Activated CD4-positive, alpha-beta memory T cell treated with anti-CD3 and anti-CD28 coated beads for 36 hours (primary cell): ENCODE results near the gene NEK4. TPM values are rescaled to one million over a fixed set of nuclear protein-coding genes. Genes with fewer than 3 reads are reported as not detected.
"Not testable (repeated sequence)": the region's sequence is repeated elsewhere in the genome, so short reads cannot be mapped to it uniquely, and the experiment has no call there.

Experiments
- CTCF ChIA-PET: fragments of 350-600 bp; sonication (Branson Sonifier 250); formaldehyde crosslinking; loops from one replicate; lab custom pipeline; 2021; ENCODE audit warnings: antibody characterized with exemption, inconsistent platforms; lab: Charles Lee
- POLR2A ChIA-PET: fragments of 350-600 bp; sonication (Branson Sonifier 250); formaldehyde crosslinking; loops from one replicate; lab custom pipeline; 2021; ENCODE audit warnings: antibody characterized with exemption; lab: Charles Lee
- DNase-seq: peaks from one replicate; pipeline ENCODE4 v3.0.0-alpha.2; 2020
- H3K27ac Mint-ChIP-seq: one replicate; pipeline ENCODE4 v1.8.0; 2021; ENCODE audit warnings: mixed read lengths
- H3K27me3 Mint-ChIP-seq: one replicate; pipeline ENCODE4 v1.8.0; 2021; ENCODE audit warnings: mixed read lengths
- H3K36me3 Mint-ChIP-seq: one replicate; pipeline ENCODE4 v1.8.0; 2021; ENCODE audit warnings: mixed read lengths
- H3K4me1 Mint-ChIP-seq: one replicate; pipeline ENCODE4 v1.8.0; 2021; ENCODE audit warnings: low read depth, mixed read lengths
- H3K4me3 Mint-ChIP-seq: one replicate; pipeline ENCODE4 v1.8.0; 2021; ENCODE audit warnings: mild to moderate bottlenecking, mixed read lengths
- H3K9me3 Mint-ChIP-seq: one replicate; pipeline ENCODE4 v1.8.0; 2021; ENCODE audit warnings: mixed read lengths
- intact Hi-C: fragments of 100-400 bp; cut with micrococcal nuclease; formaldehyde crosslinking; loops from one replicate; pipeline ENCODE4 v1.15.1; 2023
- total RNA-seq, 2 experiments: library from RNA; stranded (reverse); gene quantifications; one replicate each; pipeline ENCODE4 v1.2.3, GENCODE V29; 2021

NEK4 gene
- total RNA-seq, 2 experiments from 2014 or later, result 16.9 to 21.7 TPM

DNA sequence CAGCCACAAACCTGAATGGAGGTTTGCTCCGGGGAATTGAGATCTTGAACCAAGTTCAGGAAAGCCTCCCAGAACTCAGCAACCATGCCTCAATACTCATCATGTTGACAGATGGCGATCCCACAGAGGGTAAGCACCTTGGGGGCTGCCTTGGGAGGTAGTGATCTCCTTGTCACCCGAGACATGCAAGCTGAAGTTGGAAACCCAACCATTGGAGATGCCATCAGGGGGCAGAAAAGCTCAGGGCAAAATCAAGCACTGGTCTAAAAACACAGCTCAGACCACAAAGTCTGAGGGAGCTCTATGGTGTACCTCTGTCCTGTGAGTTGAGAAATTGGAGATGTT is 12.4 kb upstream of the NEK4 start:
- peaks cover 4% of the 10 kb centered on the region for H3K27me3 Mint-ChIP-seq
- ChIA-PET POLR2A (no interaction called here), CTCF (no interaction called here)
- H3K9me3 Mint-ChIP-seq, result no peaks in the 10 kb centered on the region
- no peaks in the 10 kb centered on the region for H3K36me3 Mint-ChIP-seq
- DNase-seq, result no peak
- H3K4me3 Mint-ChIP-seq, result no peak overlapping the region
- H3K27ac Mint-ChIP-seq, result no peak overlapping the region
- no peaks in the 10 kb centered on the region for H3K4me1 Mint-ChIP-seq
- intact Hi-C loops, result no loop called here

DNA sequence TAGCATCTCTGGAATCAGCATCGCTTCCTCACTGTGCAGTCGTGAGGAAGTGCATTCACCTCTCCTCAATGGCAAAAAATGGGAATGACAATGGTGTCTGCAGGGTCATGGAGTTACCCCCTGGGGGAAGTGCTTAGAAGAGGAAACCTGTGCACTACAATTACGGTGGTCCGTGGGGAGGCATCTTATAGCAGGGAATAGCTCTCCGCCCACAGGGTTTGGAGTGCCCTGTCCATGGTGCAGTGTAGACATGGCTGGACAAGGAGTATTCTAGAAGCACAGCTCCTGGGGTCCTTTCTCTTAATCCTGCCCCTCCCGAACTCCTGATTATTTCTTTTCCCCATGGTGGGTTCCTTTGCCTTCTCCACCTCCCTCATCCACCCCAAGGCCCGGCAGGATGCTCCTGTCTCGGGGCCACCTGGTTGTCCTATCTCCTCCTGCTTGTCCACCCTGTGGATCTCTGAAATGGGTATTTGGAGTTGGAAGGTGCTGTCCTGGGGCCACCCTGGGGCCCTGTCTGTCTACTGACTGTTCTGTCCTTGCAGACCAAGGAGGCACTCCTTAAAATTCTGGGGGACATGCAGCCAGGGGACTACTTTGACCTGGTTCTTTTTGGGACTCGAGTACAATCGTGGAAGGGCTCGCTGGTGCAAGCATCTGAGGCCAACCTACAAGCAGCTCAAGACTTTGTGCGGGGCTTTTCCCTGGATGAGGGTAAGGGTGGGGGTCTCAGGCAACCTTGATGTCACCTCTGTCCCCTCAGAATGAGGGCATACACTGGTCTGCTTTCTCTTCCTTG is 11.9 kb upstream of the NEK4 start:
- Mint-ChIP-seq H3K27me3 (peaks cover 4% of the 10 kb centered on the region), H3K4me1 (no peaks in the 10 kb centered on the region), H3K27ac (no peak overlapping the region), H3K4me3 (no peak overlapping the region), H3K9me3 (no peaks in the 10 kb centered on the region), H3K36me3 (no peaks in the 10 kb centered on the region)
- intact Hi-C loops, result no loop called here
- POLR2A ChIA-PET, result no interaction called here
- DNase-seq, result peak; percentile 4
- CTCF ChIA-PET, result no interaction called here

DNA sequence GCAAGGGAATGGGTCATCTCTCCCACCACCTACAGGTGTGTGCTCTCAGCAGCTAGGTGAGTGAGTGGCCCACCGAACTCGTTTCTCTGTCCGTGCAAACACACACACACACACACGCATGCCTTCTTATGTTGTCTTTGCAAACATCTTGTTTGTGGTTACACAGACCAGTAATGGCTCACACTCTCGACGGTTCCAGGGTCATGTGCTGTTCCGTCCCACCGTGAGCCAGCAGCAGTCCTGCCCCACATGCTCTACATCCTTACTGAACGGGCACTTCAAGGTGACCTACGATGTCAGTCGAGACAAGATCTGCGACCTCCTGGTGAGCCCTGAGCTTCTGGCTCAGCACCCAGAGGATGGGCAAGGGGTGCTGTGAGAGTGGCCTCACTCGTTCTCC is 11.0 kb upstream of the NEK4 start:
- Mint-ChIP-seq H3K36me3 (no peaks in the 10 kb centered on the region), H3K4me3 (no peak overlapping the region), H3K9me3 (no peaks in the 10 kb centered on the region), H3K27ac (no peak overlapping the region), H3K4me1 (no peaks in the 10 kb centered on the region), H3K27me3 (peaks cover 4% of the 10 kb centered on the region)
- no peak for DNase-seq
- ChIA-PET CTCF (no interaction called here), POLR2A (no interaction called here)
- intact Hi-C loops, result no loop called here

DNA sequence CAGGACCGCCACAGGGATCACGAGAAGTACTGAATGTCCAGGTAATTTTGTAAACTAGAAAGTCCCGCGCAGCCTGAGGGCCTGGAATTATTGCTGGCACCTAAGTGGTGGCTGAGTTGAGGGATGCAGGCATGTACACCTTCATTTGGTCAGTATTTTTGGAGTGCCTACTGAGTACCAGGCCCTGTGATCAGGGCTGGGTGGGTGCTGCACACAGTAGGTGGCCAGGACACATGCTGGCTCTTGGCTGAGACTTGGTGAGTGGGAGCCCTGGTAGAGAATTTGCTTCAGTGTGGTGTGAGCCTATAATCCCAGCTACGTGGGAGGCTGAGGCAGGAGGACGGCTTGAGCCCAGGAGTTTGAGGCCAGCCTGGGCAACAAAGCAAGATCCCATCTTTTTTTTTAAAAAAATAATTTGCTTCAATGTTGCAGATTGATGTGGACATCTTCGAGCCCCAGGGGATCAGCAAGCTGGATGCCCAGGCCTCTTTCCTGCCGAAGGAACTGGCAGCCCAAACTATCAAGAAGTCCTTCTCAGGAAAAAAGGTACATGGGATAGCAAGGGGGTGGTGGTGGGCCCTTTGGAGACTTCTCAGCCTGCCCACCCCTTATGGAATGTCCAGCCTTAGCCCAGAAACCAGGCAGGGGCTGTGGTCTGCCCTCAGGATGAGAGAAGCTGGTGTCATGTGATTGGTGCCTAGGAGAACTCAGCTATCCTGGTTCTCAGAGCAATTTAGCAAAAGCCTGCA is 9.3 kb upstream of the NEK4 start:
- ChIA-PET CTCF (interaction anchor here (0.7 kb wide), 1 partner anchor 18 kb away, joined by 3 read pairs; no protein-coding TSS in a partner anchor), POLR2A (interaction anchor here (1.0 kb wide), 1 partner anchor 9 kb away, joined by 3 read pairs; no protein-coding TSS in a partner anchor)
- H3K4me1 Mint-ChIP-seq, result no peaks in the 10 kb centered on the region
- DNase-seq, result no peak
- no peak overlapping the region for H3K27ac Mint-ChIP-seq
- no peaks in the 10 kb centered on the region for H3K36me3 Mint-ChIP-seq
- peaks cover 4% of the 10 kb centered on the region for H3K27me3 Mint-ChIP-seq
- no peaks in the 10 kb centered on the region for H3K9me3 Mint-ChIP-seq
- H3K4me3 Mint-ChIP-seq, result no peak overlapping the region
- intact Hi-C loops, result no loop called here

DNA sequence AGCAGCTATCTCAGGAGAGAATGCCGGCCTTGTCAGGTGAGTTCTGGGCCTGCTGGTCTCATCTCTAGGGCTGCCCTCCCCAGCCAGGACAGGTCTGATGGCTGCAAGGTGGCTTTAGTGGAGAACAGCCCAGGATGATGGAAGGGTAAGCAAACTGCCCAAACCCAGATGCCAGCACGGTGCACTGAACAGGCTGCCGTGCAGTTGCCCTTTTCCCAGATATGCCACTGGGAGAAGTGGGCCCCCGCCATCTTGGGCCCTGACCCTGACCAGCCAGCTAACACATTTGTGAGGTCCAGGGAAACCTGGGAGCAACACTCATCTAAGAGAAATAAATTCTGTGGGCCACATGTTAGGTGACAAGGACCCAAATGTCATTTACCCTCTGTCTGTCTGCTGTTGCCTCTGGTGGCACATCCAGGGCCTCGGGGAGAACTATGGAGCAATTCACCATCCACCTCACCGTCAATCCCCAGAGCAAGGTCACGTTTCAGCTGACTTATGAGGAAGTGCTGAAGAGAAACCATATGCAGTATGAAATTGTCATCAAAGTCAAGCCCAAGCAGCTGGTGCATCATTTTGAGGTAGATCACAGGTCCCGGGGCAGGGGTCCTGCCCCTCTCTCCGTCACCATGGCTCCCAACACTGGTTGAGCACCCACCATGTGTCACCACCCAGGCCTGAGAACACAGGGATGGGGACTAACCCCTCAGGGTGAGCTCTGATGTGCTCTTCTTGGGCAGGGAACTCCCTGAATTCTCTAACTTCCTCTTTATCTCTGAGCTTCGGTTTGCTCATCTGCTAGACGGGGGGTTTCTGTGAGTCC is 8.5 kb upstream of the NEK4 start:
- no peak overlapping the region for H3K4me3 Mint-ChIP-seq
- H3K36me3 Mint-ChIP-seq, result no peaks in the 10 kb centered on the region
- intact Hi-C loops, result no loop called here
- CTCF ChIA-PET, result interaction anchor here (0.7 kb wide), 1 partner anchor 19 kb away, joined by 3 read pairs; no protein-coding TSS in a partner anchor
- POLR2A ChIA-PET, result interaction anchor here (1.0 kb wide), 1 partner anchor 8 kb away, joined by 3 read pairs; no protein-coding TSS in a partner anchor
- no peak for DNase-seq
- H3K4me1 Mint-ChIP-seq, result no peaks in the 10 kb centered on the region
- H3K27ac Mint-ChIP-seq, result no peak overlapping the region
- peaks cover 4% of the 10 kb centered on the region for H3K27me3 Mint-ChIP-seq
- no peaks in the 10 kb centered on the region for H3K9me3 Mint-ChIP-seq

DNA sequence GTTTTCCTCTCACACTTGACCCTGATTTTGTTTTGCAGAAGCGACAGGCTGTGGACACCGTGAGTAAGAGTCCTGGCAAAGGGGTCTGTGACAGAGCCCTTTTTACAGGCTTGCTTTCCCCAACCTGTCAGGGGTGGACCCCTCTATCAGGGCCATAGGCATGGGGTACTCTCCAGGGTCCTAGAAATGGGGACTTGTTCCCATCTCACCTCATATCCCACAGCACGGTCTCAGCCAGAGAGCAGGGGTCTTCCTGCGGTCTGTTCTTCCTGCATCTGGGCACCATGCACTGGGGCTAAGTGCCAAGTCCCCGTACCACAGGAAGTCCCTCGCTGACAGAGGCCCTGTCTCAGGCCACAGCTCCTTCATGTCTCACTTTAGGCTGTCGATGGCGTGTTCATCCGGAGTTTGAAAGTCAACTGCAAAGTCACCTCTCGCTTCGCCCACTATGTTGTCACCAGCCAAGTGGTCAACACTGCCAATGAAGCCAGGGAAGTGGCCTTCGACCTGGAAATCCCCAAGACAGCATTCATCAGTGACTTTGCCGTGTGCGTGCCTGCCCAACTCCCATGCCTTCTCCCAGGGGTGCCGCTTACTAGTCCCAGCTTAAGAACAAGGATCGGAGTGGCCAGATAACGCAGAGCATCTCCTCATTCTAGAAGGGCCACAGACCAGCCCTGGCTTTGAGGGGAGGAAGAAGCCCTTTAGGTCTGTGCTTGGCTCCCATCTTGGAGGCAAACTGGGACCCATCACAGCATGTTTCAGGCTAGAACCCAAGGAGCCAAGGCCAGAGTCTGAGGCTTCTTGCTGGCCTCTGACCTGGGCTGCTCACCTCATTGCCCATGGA is 7.4 kb upstream of the NEK4 start:
- ChIA-PET POLR2A (no interaction called here), CTCF (no interaction called here)
- DNase-seq, result no peak
- H3K27ac Mint-ChIP-seq, result no peak overlapping the region
- H3K4me3 Mint-ChIP-seq, result no peak overlapping the region
- no peaks in the 10 kb centered on the region for H3K4me1 Mint-ChIP-seq
- H3K36me3 Mint-ChIP-seq, result no peaks in the 10 kb centered on the region
- H3K9me3 Mint-ChIP-seq, result no peaks in the 10 kb centered on the region
- peaks cover 4% of the 10 kb centered on the region for H3K27me3 Mint-ChIP-seq
- intact Hi-C loops, result no loop called here

DNA sequence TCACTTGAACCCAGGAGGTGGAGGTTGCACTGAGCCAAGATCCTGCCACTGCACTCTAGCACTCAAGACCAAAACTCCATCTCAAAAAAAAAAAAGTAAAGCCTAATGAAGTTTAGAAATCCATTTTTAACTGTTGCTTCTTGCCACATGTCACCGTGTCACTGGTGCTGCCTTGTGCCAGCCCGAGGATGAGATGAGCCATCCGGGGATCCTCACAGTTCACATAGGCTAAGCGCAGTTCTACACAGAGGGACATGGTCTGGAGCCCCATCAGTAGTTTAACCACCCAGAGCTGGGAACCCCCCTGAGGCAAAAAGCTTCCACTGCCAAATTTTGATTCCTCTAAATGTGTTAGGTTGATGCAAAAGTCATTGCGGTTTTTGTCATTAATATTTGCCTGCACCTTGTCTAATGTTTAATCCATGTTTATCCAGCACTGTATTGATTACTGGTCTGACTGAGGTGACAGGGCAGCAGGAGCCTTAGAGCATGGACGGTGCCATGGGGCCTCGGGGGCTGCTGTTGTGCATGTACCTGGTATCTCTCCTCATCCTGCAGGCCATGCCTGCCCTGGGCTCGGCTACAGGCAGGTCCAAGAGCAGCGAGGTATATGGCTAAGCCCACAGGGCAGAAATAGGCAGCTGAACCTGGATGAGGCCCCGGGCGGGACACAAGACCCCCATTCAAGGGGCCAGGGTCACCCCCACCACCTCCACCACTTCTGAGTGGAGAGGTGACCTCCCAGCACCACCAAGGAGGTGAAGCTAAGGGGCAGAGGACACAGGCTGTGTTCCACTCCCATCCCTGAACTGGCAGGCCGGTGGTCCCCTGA is 6.6 kb upstream of the NEK4 start, which contains the start of gene ITIH1:
ITIH1 (plus strand) TSS at position 473 of the 832 bp plus-strand sequence; CDS start at position 490, 17 bp downstream.
- Mint-ChIP-seq H3K27me3 (peaks cover 4% of the 10 kb centered on the region), H3K9me3 (no peaks in the 10 kb centered on the region), H3K27ac (no peak within 1 kb of the TSS), H3K36me3 (no peaks in the 10 kb centered on the region), H3K4me3 (no peak within 1 kb of the TSS), H3K4me1 (no peaks in the 10 kb centered on the region)
- no peak for DNase-seq
- CTCF ChIA-PET, result no interaction called here
- intact Hi-C loops, result no loop called here
- POLR2A ChIA-PET, result no interaction called here

DNA sequence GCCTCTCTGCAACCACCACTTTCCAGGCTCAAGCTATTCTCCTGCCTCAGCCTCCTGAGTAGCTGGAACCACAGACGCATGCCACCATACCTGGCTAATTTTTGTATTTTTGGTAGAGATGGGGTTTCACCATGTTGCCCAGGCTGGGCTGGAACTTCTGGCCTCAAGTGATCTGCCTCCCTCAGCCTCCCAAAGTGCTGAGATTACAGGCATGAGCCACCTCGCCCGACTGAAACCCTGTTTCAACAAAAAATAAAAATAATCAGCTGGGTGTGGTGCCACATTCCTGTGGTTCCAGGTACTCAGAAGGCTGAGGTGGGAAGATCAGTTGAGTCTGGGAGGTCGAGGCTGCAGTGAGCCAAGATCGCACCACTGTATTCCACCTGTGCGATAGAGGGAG is 5.7 kb upstream of the NEK4 start:
- H3K4me1 Mint-ChIP-seq, CTCF ChIA-PET, intact Hi-C loops, DNase-seq, H3K27ac Mint-ChIP-seq, POLR2A ChIA-PET, H3K9me3 Mint-ChIP-seq, H3K27me3 Mint-ChIP-seq, H3K4me3 Mint-ChIP-seq, H3K36me3 Mint-ChIP-seq: not testable (repeated sequence)

DNA sequence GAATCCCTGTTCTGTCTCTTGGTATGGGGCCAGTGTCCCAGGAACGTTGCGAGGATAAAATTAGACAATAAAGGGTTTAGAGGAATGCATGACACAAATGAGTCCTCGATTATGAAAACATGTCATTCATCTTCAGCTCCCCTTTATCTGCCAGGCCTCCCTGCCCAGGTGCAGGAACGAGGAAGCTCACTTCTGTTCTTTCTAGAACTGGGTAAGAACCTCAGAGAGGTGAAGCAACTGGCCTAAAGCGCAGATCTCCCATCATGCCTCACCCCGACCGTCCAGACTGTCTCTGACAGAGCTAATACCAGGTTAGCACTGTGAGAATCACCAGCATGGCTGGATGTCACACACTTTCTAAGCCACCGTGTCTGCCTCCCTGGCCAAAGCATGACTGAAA is 5.1 kb upstream of the NEK4 start:
- H3K4me3 Mint-ChIP-seq, result no peak overlapping the region
- intact Hi-C loops, result no loop called here
- CTCF ChIA-PET, result no interaction called here

DNA sequence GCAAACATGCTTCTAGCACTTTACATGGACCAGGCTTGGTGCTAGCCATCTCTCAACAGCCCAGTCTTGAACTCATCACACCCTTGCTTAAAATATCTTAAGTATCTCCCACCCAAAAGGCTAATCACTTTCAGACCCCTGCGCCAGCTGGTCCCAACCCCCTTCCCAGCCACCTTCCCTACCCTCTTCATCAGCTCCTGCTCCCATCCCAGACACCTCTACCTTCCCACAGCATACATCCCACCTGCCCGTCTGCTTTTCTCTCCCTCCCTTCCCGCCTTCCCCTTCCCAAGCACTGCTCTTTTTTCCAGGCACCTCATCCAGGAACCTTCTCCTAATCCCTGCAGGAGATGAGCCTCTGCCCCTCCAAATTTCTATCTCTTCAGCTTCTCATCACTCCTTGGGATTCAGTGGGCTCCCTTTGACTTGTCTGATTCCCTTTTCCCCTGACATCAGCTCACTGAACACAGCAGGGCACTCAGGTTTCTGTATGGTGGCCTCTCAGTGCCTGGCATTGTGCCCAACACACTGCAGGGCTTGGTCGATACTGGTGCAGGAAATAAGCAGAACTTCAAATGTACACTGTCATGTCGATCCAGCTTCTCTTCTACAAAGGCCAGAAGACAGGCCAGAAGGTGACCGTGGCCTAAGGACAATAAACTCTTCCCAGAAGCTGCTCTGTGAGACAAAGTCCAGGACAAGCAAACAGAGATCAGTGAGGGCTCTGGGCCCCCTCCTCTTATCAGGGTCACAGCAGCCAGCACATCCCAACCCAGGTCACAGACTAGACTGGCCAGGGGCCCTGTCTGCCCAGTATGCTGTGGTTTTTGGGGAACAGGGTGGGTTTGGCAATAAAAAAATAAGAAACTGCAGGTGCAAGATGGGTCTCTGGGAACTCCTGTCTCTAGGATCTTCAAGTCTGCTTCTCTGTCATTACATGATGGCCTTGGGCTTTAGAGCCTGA is 4.4 kb upstream of the NEK4 start:
- ChIA-PET CTCF (no interaction called here), POLR2A (no interaction called here)
- Mint-ChIP-seq H3K4me1 (peaks cover 9% of the 10 kb centered on the region), H3K36me3 (no peaks in the 10 kb centered on the region), H3K27me3 (no peaks in the 10 kb centered on the region), H3K4me3 (no peak overlapping the region), H3K27ac (no peak overlapping the region), H3K9me3 (no peaks in the 10 kb centered on the region)
- DNase-seq, result no peak
- intact Hi-C loops, result loop anchor here (5.0 kb wide), 1 partner anchor 68 kb away; the partner anchor contains the start of genes GLT8D1 and SPCS1

More for the DNA sequence above, 5.1 kb upstream of the NEK4 start:
- H3K27me3 Mint-ChIP-seq, result no peaks in the 10 kb centered on the region
- no peaks in the 10 kb centered on the region for H3K36me3 Mint-ChIP-seq
- H3K27ac Mint-ChIP-seq, result no peak overlapping the region
- no peaks in the 10 kb centered on the region for H3K9me3 Mint-ChIP-seq
- peaks cover 9% of the 10 kb centered on the region for H3K4me1 Mint-ChIP-seq
- no peak for DNase-seq
- POLR2A ChIA-PET, result no interaction called here
